ENCODE results near the gene DNAH10. TPM values are rescaled to one million over a fixed set of nuclear protein-coding genes. Genes with fewer than 3 reads are reported as not detected.

DNAH10 gene
- total RNA-seq, result under 1 TPM; 0.05 to 0.50 (median 0.11) TPM
- under 1 TPM; 0.06 to 0.07 TPM for polyA plus RNA-seq
- 0.40 reads per million for total RNA-seq

GRCh38 chr12:123761841-123762714 lies at the start of gene DNAH10:
DNAH10 (plus strand) TSS chr12:123762301; CDS start chr12:123762337, 36 bp downstream.
- POLR2A ChIA-PET, result interaction anchor here (0.7 to 1.1 kb wide), 3 partner anchors 12 to 48 kb away, joined by 3 to 4 read pairs (median 3); no protein-coding TSS in a partner anchor
- H3K4me1 Mint-ChIP-seq, result peaks cover 0 to 12% (median 4%) of the 10 kb centered on the region in 7 donors
- Histone ChIP-seq H3K27me3 (ENCODE audit: control insufficient read depth in 2 of 2, insufficient read depth in 2 of 2, low read length in 2 of 2) (no peaks in the 10 kb centered on the region), H3K9me3 (ENCODE audit: control insufficient read depth in 2 of 3, low read length in 3 of 3) (no peaks in the 10 kb centered on the region), H3K4me3 (ENCODE audit: low read length) (peak within 1 kb of the TSS; percentile 52), H3K4me1 (ENCODE audit: control insufficient read depth in 2 of 2, insufficient read depth in 2 of 2, low read length in 2 of 2) (peaks cover 0 to 4% of the 10 kb centered on the region in 2 donors), H3K27ac (ENCODE audit: low read depth, low read length) (no peak within 1 kb of the TSS), H3K36me3 (ENCODE audit: control insufficient read depth in 2 of 3, insufficient read depth in 3 of 3, low read length in 3 of 3) (peaks cover 0 to 6% (median 0%) of the 10 kb centered on the region in 3 experiments)
- CTCF ChIA-PET, result no interaction called here
- H3K4me3 Mint-ChIP-seq, result peak within 1 kb of the TSS; percentile 75 to 94 (median 85)
- peak within 1 kb of the TSS in 2 of 9 donors; percentile 18 to 60 for H3K27ac Mint-ChIP-seq
- peak; percentile 15 to 57 (median 37) for DNase-seq
- peak; percentile 81 for ATAC-seq
- intact Hi-C loops (cut with micrococcal nuclease), result loop anchor here in 1 of 2 donors (2.0 to 5.0 kb wide), 3 partner anchors 49 to 220 kb away; partner anchors contain the start of genes ATP6V0A2, EIF2B1 and GTF2H3
- peaks cover 0 to 6% (median 0%) of the 10 kb centered on the region in 5 donors for H3K27me3 Mint-ChIP-seq
- no peaks in the 10 kb centered on the region for H3K9me3 Mint-ChIP-seq
- H3K36me3 Mint-ChIP-seq, result peaks cover 0 to 5% (median 4%) of the 10 kb centered on the region in 5 donors

- H3K4me1 Mint-ChIP-seq, result peaks cover 28 to 42% (median 38%) of the 10 kb centered on the region in 7 donors
- Histone ChIP-seq H3K4me3 (ENCODE audit: low read length) (peak overlapping the region; percentile 95), H3K9me3 (ENCODE audit: control insufficient read depth in 2 of 3, low read length in 3 of 3) (no peaks in the 10 kb centered on the region), H3K4me1 (ENCODE audit: control insufficient read depth in 2 of 2, insufficient read depth in 2 of 2, low read length in 2 of 2) (peaks cover 11 to 21% of the 10 kb centered on the region in 2 donors), H3K27ac (ENCODE audit: low read depth, low read length) (peak overlapping the region; percentile 77), H3K36me3 (ENCODE audit: control insufficient read depth in 2 of 3, insufficient read depth in 3 of 3, low read length in 3 of 3) (peaks cover 0 to 8% (median 0%) of the 10 kb centered on the region in 3 experiments), H3K27me3 (ENCODE audit: control insufficient read depth in 2 of 2, insufficient read depth in 2 of 2, low read length in 2 of 2) (no peaks in the 10 kb centered on the region)
- H3K36me3 Mint-ChIP-seq, result peaks cover 0 to 2% (median 0%) of the 10 kb centered on the region in 5 donors
- intact Hi-C loops (cut with micrococcal nuclease), result loop anchor here (1.0 to 5.0 kb wide), 11 partner anchors 42 to 961 kb away; partner anchors contain the start of genes CCDC92 (in 2 of the 2), EIF2B1 (in 2 of the 2), GTF2H3 (in 2 of the 2) and TCTN2 (in 2 of the 2)
- no peaks in the 10 kb centered on the region for H3K27me3 Mint-ChIP-seq
- POLR2A ChIA-PET, result interaction anchor here (0.6 to 3.2 kb wide), 12 partner anchors 9 to 480 kb away, joined by 3 to 10 read pairs (median 4); partner anchors contain the start of genes MPHOSPH9, MTRFR and TCTN2
- peak in 2 of 9 donors; percentile 6 to 8 for DNase-seq
- H3K9me3 Mint-ChIP-seq, result peaks cover 0 to 4% (median 0%) of the 10 kb centered on the region in 11 donors
- CTCF ChIA-PET, result interaction anchor here (0.6 kb wide), 1 partner anchor 39 kb away, joined by 3 read pairs; no protein-coding TSS in a partner anchor
- peak overlapping the region; percentile 81 to 100 (median 90) for H3K4me3 Mint-ChIP-seq
- ATAC-seq, result no peak
- peak overlapping the region; percentile 37 to 93 (median 79) for H3K27ac Mint-ChIP-seq
Observed at GRCh38 chr12:123712780-123713319, 49.3 kb upstream of the DNAH10 start.

GRCh38 chr12:123713398-123713797 lies 48.7 kb upstream of the DNAH10 start:
- Histone ChIP-seq H3K9me3 (ENCODE audit: control insufficient read depth in 2 of 3, low read length in 3 of 3) (no peaks in the 10 kb centered on the region), H3K4me3 (ENCODE audit: low read length) (peak overlapping the region; percentile 95), H3K36me3 (ENCODE audit: control insufficient read depth in 2 of 3, insufficient read depth in 3 of 3, low read length in 3 of 3) (peaks cover 0 to 8% (median 0%) of the 10 kb centered on the region in 3 experiments), H3K27ac (ENCODE audit: low read depth, low read length) (peak overlapping the region; percentile 77), H3K27me3 (ENCODE audit: control insufficient read depth in 2 of 2, insufficient read depth in 2 of 2, low read length in 2 of 2) (no peaks in the 10 kb centered on the region), H3K4me1 (ENCODE audit: control insufficient read depth in 2 of 2, insufficient read depth in 2 of 2, low read length in 2 of 2) (peaks cover 11 to 21% of the 10 kb centered on the region in 2 donors)
- intact Hi-C loops (cut with micrococcal nuclease), result loop anchor here (2.0 to 5.0 kb wide), 6 partner anchors 49 to 961 kb away; partner anchors contain the start of genes CCDC92 (in 1 of the 2), DENR (in 1 of the 2), DNAH10 (in 1 of the 2) and NCOR2 (in 1 of the 2)
- peak overlapping the region; percentile 81 to 100 (median 90) for H3K4me3 Mint-ChIP-seq
- peak overlapping the region; percentile 37 to 93 (median 79) for H3K27ac Mint-ChIP-seq
- DNase-seq, result peak in 2 of 9 donors; percentile 7 to 41
- peaks cover 0 to 4% (median 0%) of the 10 kb centered on the region in 11 donors for H3K9me3 Mint-ChIP-seq
- H3K4me1 Mint-ChIP-seq, result peaks cover 28 to 42% (median 38%) of the 10 kb centered on the region in 7 donors
- CTCF ChIA-PET, result no interaction called here
- H3K27me3 Mint-ChIP-seq, result no peaks in the 10 kb centered on the region
- H3K36me3 Mint-ChIP-seq, result peaks cover 0 to 2% (median 0%) of the 10 kb centered on the region in 5 donors
- POLR2A ChIA-PET, result interaction anchor here (0.7 to 3.2 kb wide), 7 partner anchors 9 to 480 kb away, joined by 3 to 10 read pairs (median 5); partner anchors contain the start of genes MPHOSPH9 and MTRFR
- ATAC-seq, result no peak

GRCh38 chr12:123713823-123714585 lies 48.1 kb upstream of the DNAH10 start:
- H3K4me3 Mint-ChIP-seq, result peak overlapping the region; percentile 81 to 100 (median 90)
- H3K9me3 Mint-ChIP-seq, result peaks cover 0 to 4% (median 0%) of the 10 kb centered on the region in 11 donors
- H3K36me3 Mint-ChIP-seq, result peaks cover 0 to 2% (median 0%) of the 10 kb centered on the region in 5 donors
- ATAC-seq (no peak), DNase-seq (peak in 3 of 9 donors; percentile 0 to 58 (median 1))
- H3K4me1 Mint-ChIP-seq, result peaks cover 28 to 42% (median 38%) of the 10 kb centered on the region in 7 donors
- no peaks in the 10 kb centered on the region for H3K9me3 ChIP-seq (ENCODE audit: control insufficient read depth in 2 of 3, low read length in 3 of 3)
- peak overlapping the region; percentile 40 to 93 (median 81) for H3K27ac Mint-ChIP-seq
- peak overlapping the region; percentile 95 for H3K4me3 ChIP-seq (ENCODE audit: low read length)
- peaks cover 11 to 21% of the 10 kb centered on the region in 2 donors for H3K4me1 ChIP-seq (ENCODE audit: control insufficient read depth in 2 of 2, insufficient read depth in 2 of 2, low read length in 2 of 2)
- peak overlapping the region; percentile 77 for H3K27ac ChIP-seq (ENCODE audit: low read depth, low read length)
- H3K27me3 ChIP-seq (ENCODE audit: control insufficient read depth in 2 of 2, insufficient read depth in 2 of 2, low read length in 2 of 2), result no peaks in the 10 kb centered on the region
- no peaks in the 10 kb centered on the region for H3K27me3 Mint-ChIP-seq
- CTCF ChIA-PET, result no interaction called here
- intact Hi-C loops (cut with micrococcal nuclease), result loop anchor here (2.0 to 5.0 kb wide), 6 partner anchors 49 to 962 kb away; partner anchors contain the start of genes CCDC92 (in 1 of the 2), DENR (in 1 of the 2), DNAH10 (in 1 of the 2) and NCOR2 (in 1 of the 2)
- H3K36me3 ChIP-seq (ENCODE audit: control insufficient read depth in 2 of 3, insufficient read depth in 3 of 3, low read length in 3 of 3), result peaks cover 0 to 8% (median 0%) of the 10 kb centered on the region in 3 experiments
- POLR2A ChIA-PET, result interaction anchor here (0.7 to 3.2 kb wide), 4 partner anchors 8 to 48 kb away, joined by 3 to 10 read pairs (median 4); no protein-coding TSS in a partner anchor

GRCh38 chr12:123715195-123715594 lies 46.9 kb upstream of the DNAH10 start:
- no peaks in the 10 kb centered on the region for H3K27me3 ChIP-seq (ENCODE audit: control insufficient read depth in 2 of 2, insufficient read depth in 2 of 2, low read length in 2 of 2)
- H3K4me3 ChIP-seq (ENCODE audit: low read length), result no peak overlapping the region
- ChIA-PET POLR2A (no interaction called here), CTCF (no interaction called here)
- intact Hi-C loops (cut with micrococcal nuclease), result no loop called here
- peaks cover 0 to 15% (median 0%) of the 10 kb centered on the region in 3 experiments for H3K36me3 ChIP-seq (ENCODE audit: control insufficient read depth in 2 of 3, insufficient read depth in 3 of 3, low read length in 3 of 3)
- H3K36me3 Mint-ChIP-seq, result peaks cover 0 to 8% (median 4%) of the 10 kb centered on the region in 5 donors
- H3K27me3 Mint-ChIP-seq, result no peaks in the 10 kb centered on the region
- peaks cover 28 to 49% (median 38%) of the 10 kb centered on the region in 7 donors for H3K4me1 Mint-ChIP-seq
- no peak overlapping the region for H3K27ac ChIP-seq (ENCODE audit: low read depth, low read length)
- no peak for DNase-seq
- peak overlapping the region in 2 of 9 donors; percentile 22 to 90 for H3K27ac Mint-ChIP-seq
- H3K9me3 ChIP-seq (ENCODE audit: control insufficient read depth in 2 of 3, low read length in 3 of 3), result no peaks in the 10 kb centered on the region
- H3K4me3 Mint-ChIP-seq, result peak overlapping the region in 6 of 10 donors; percentile 8 to 100 (median 34)
- ATAC-seq, result no peak
- peaks cover 11 to 21% of the 10 kb centered on the region in 2 donors for H3K4me1 ChIP-seq (ENCODE audit: control insufficient read depth in 2 of 2, insufficient read depth in 2 of 2, low read length in 2 of 2)
- H3K9me3 Mint-ChIP-seq, result peaks cover 0 to 4% (median 0%) of the 10 kb centered on the region in 11 donors

Measured in naive thymus-derived CD4-positive, alpha-beta T cell (primary cell).